Lower lobe of right lung (tissue), 2 donors: ENCODE measurements around the gene PRKG2. TPM values are rescaled to one million over a fixed set of nuclear protein-coding genes. Genes with fewer than 3 reads are reported as not detected.
"Not testable (repeated sequence)": the region's sequence is repeated elsewhere in the genome, so short reads cannot be mapped to it uniquely, and the experiment has no call there.

ENCODE experiments used
- ATAC-seq, 2 donors: fragments of 200-7000 bp; cut with Tn5 transposase; one replicate each; pipeline ENCODE4 v1.9.1; 2020 to 2022; ENCODE audit warnings: mild to moderate bottlenecking in 2 of 2, moderate library complexity in 2 of 2
- DNase-seq: peaks from one replicate; pipeline ENCODE4 v3.0.0-alpha.2; 2020
- H3K27ac ChIP-seq: fragments of 200-600 bp; one replicate; pipeline ENCODE4 v1.8.0; 2022
- H3K27me3 ChIP-seq: fragments of 200-600 bp; one replicate; pipeline ENCODE4 v1.8.0; 2022; ENCODE audit warnings: low read depth
- H3K36me3 ChIP-seq: fragments of 200-600 bp; one replicate; pipeline ENCODE4 v1.8.0; 2022; ENCODE audit warnings: mild to moderate bottlenecking
- H3K4me1 ChIP-seq: fragments of 200-600 bp; one replicate; pipeline ENCODE4 v1.8.0; 2022
- H3K4me3 ChIP-seq: fragments of 200-600 bp; one replicate; pipeline ENCODE4 v1.8.0; 2022; ENCODE audit warnings: mild to moderate bottlenecking
- H3K9me3 ChIP-seq: fragments of 200-600 bp; one replicate; pipeline ENCODE4 v1.8.0; 2022
- CTCF ChIP-seq: fragments of 200-600 bp; IDR thresholded peaks from one replicate; pipeline ENCODE4 v1.8.0; 2022; ENCODE audit warnings: antibody characterized with exemption, mild to moderate bottlenecking
- intact Hi-C: fragments of 100-400 bp; cut with DNase I; formaldehyde crosslinking; loops from one replicate; pipeline ENCODE4 v1.11.0; 2022
- total RNA-seq: library from RNA; stranded (reverse); fragmentation: NEBNext Ultra II Directional; extraction: Animal tissue kit (Norgen Biotek cat#: 25700); gene quantifications from one replicate; pipeline ENCODE4 v1.2.1, GENCODE V29; 2021
- donor health status: DM: no; HTN: yes; CAD: no; lungs with severe emphysema.

Gene PRKG2
- total RNA-seq, 1 donor from 2014 or later = 6.4 TPM

- no peak for TF ChIP-seq CTCF
- no peak overlapping the region for H3K4me3 ChIP-seq
- no peak overlapping the region for H3K27ac ChIP-seq
- no peak for ATAC-seq
- no peaks in the 10 kb centered on the region for H3K9me3 ChIP-seq
- DNase-seq = no peak
- intact Hi-C loops = no loop called here
- H3K27me3 ChIP-seq = no peaks in the 10 kb centered on the region
- no peaks in the 10 kb centered on the region for H3K36me3 ChIP-seq
- H3K4me1 ChIP-seq = no peaks in the 10 kb centered on the region
Measured at GRCh38 chr4:81166458-81167160, 48.4 kb downstream of the PRKG2 start.

GRCh38 chr4:81165861-81166430 is 49.1 kb downstream of the PRKG2 start:
- H3K9me3 ChIP-seq = no peaks in the 10 kb centered on the region
- ATAC-seq = no peak

GRCh38 chr4:81164623-81165416 is 50.2 kb downstream of the PRKG2 start:
- intact Hi-C loops = no loop called here
- H3K4me1 ChIP-seq = no peaks in the 10 kb centered on the region
- no peak for TF ChIP-seq CTCF
- ATAC-seq (no peak), DNase-seq (no peak)
- H3K27ac ChIP-seq = no peak overlapping the region
- H3K27me3 ChIP-seq = no peaks in the 10 kb centered on the region
- no peak overlapping the region for H3K4me3 ChIP-seq
- H3K36me3 ChIP-seq = no peaks in the 10 kb centered on the region
- H3K9me3 ChIP-seq = no peaks in the 10 kb centered on the region

More at GRCh38 chr4:81165861-81166430, 49.1 kb downstream of the PRKG2 start:
- Histone ChIP-seq H3K27ac (no peak overlapping the region), H3K4me3 (no peak overlapping the region), H3K36me3 (no peaks in the 10 kb centered on the region), H3K27me3 (no peaks in the 10 kb centered on the region), H3K4me1 (no peaks in the 10 kb centered on the region)
- no peak for DNase-seq
- no peak for TF ChIP-seq CTCF
- intact Hi-C loops = no loop called here

- ATAC-seq (no peak), DNase-seq (no peak)
- Histone ChIP-seq H3K27me3 (no peaks in the 10 kb centered on the region), H3K4me1 (no peaks in the 10 kb centered on the region), H3K36me3 (no peaks in the 10 kb centered on the region), H3K9me3 (no peaks in the 10 kb centered on the region), H3K27ac (no peak overlapping the region), H3K4me3 (no peak overlapping the region)
- no peak for TF ChIP-seq CTCF
- intact Hi-C loops = no loop called here
Measured at GRCh38 chr4:81164126-81164525, 50.9 kb downstream of the PRKG2 start.

- TF ChIP-seq CTCF = no peak
- Histone ChIP-seq H3K36me3 (no peaks in the 10 kb centered on the region), H3K9me3 (no peaks in the 10 kb centered on the region), H3K27me3 (no peaks in the 10 kb centered on the region), H3K4me3 (no peak overlapping the region), H3K4me1 (no peaks in the 10 kb centered on the region), H3K27ac (no peak overlapping the region)
- ATAC-seq = no peak
- intact Hi-C loops = no loop called here
- no peak for DNase-seq
Measured at GRCh38 chr4:81162752-81163458, 52.1 kb downstream of the PRKG2 start.

GRCh38 chr4:81153714-81154323 is 61.2 kb downstream of the PRKG2 start:
- H3K4me1 ChIP-seq, ATAC-seq, DNase-seq, H3K9me3 ChIP-seq, intact Hi-C loops, H3K36me3 ChIP-seq, H3K27me3 ChIP-seq: not testable (repeated sequence)
- H3K27ac ChIP-seq = peak overlapping the region; percentile 36
- peak overlapping the region; percentile 35 for H3K4me3 ChIP-seq
